T-helper 2 cell (primary cell): Measurements from ENCODE around the gene ZNF552.
"Not testable (repeated sequence)": the region's sequence is repeated elsewhere in the genome, so short reads cannot be mapped to it uniquely, and the experiment has no call there.

Source experiments
- DNase-seq, 5 experiments: peaks; one replicate each; pipeline versions ENCODE4 v3.0.0 to v3.0.0-alpha.2; 2012 to 2022

ZNF552 gene

DNA sequence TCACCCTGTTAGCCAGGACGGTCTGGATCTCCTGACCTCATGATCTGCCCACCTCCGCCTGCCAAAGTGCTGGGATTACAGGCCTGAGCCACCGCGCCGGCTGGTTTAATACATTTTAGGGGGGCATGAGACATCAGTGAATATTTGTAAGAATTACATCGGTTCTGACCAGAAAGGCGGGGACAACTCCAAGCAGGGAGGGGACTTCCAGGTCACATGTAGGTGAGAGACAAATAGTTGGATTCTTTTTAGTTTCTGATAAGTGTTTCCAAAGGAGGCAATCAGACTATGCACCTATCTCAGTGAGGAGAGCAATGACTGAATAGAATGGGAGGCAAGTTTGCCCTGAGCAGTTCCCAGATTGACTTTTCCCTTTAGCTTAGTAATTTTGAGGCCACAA lies 3.7 kb upstream of the ZNF552 start:
- no peak for DNase-seq

DNA sequence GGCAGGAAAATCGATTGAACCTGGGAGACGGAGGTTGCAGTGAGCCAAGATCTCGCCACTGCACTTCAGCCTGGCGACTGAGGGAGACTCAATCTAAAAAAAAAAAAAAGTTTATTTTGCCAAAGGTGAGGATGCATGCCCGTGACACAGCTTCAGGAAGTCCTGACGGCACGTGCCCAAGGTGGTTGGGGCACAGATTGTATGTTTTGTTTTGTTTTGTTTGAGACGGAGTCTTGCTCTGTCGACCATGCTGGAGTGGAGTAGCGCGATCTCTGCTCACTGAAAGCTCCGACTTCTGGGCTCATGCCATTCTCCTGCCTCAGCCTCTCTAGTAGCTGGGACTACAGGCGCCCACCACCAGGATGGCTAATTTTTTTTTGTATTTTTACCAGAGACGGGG lies 3.3 kb upstream of the ZNF552 start:
- no peak for DNase-seq

DNA sequence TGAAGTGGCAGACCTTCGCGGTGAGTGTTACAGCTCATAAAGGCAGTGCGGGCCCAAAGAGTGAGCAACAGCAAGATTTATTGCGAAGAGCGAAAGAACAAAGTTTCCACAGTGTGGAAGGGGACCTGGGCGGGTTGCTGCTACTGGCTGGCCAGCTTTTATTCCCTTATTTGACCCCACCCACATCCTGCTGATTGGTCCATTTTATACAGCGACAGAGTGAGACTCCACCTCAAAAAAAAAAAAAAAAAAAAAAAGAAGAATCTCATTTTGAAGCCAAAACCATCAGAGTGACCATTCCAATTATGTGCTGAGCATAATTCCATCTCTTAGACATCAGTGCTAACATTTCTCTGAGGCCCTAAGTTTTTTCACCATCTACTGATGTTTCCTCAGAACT lies 1.9 kb upstream of the ZNF552 start:
- no peak for DNase-seq

DNA sequence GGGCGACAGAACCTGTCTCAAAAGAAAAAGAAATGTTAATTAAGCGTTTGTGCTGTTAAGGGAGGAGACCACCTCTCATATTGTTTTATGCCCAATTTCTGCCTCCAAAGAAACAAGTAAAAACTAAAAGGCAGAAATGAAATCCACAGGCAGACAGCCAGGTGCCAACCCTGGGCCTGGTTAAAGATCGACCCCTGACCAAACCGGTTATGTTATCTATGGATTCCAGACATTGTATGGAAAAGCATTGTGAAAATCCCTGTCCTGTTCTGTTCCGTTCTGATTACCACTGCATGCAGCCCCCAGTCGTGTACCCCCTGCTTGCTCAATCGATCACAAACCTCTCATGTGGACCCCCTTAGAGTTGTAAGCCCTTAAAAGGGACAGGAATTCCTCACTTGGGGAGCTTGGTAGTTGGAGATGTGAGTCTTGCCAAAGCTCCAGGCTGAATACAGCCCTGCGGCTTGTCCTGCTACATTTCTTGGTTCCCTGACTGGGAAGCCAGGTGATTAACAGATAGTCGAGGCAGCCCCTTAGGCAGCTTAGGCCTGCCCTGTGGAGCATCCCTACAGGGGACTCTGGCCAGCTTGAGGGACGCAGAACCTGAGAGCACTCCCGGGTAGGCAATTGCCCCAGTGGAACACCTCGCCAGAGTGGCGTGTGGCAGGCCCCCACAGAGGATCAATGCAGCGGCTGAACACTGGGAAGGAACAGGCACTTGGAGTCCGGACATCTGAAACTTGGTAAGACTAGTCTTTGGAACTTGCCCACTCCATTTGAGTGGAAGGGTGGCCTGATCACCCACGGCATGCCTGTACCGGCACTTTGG lies 748 bp upstream of the ZNF552 start:
- no peak for DNase-seq

DNA sequence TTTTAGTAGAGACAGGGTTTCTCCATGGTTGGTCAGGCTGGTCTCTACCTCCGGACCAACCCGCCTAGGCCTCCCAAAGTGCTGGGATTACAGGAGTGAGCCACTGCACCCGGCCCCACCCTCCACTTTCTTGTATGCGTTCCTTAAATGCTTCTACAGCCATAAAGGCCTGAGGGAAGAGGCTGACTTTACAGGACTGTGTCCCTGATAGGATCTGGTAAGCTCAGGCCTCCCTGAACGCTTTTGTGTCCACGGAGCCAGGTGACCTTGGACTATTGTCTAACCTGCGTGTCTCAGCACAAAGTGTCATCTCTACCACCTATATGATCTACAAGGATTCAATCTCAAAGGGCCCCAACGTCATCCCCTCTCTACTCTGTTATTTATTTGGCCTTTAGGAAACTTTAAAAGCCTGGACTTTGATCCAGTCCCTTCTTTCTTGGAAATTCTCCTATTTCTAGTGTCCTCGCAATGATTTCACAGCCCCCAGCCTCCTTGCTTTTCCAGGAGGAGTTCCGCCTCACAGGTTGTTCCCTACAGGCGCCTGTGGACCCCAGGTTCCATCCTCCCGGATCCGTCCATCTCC lies 701 bp downstream of the ZNF552 start:
- no peak for DNase-seq

DNA sequence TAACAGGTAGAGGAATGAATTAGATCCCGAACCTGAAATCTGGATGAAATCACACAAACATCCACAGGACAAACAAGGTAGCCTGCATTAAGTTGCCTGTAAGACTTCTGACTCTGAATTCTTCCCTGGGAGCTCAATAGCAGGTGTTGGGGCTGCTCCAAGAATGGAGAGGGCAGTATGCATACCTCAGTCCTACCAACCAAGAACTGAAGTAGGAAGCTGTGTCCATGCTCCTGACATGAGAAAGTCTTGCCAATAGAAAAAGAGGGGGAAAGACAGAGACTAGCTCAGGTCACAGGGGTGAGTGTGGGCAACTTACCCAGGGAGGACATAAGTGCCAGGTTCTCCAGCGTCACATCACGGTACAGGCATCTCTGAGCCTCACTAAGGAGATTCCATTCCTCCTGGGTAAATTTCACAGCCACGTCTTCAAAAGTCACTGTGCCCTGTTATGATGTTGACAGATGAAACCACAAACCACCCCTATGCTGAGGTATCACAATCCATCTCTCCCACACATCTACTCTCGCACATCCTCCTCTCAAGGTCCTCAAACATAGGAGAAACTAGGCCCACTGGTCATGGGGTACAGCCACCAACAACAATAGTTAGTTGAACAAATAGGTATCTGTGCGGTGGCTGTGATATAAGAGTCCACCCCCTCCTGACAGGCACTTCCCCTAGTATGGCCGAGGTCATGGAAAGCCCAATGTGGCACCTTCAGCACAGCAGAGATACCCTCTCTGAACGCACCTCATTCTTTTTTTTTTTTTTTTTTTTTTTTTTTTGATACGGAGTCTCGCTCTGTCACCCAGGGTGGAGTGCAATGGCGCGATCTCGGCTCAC lies 1.5 kb downstream of the ZNF552 start:
- peak in 1 of 5 experiments; percentile 21 for DNase-seq

DNA sequence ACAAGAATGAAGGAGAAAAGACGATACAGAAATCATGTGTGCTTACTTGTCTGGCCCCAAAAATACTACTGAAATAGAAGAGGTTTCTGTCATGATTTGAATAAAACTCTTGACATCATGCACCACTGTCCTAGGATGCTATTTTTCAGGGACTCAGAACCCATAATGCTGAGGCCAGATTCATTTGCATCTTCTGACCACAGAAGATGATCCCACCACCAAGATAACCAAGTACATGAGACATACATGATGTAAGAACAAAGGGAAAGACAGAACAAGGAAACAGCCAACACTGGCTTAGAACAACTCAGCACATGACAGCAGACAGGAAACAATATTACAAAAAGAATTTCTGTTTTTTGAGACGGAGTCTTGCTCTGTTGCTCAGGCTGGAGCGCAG lies 2.5 kb downstream of the ZNF552 start:
- DNase-seq: peak in 1 of 5 experiments; percentile 57

DNA sequence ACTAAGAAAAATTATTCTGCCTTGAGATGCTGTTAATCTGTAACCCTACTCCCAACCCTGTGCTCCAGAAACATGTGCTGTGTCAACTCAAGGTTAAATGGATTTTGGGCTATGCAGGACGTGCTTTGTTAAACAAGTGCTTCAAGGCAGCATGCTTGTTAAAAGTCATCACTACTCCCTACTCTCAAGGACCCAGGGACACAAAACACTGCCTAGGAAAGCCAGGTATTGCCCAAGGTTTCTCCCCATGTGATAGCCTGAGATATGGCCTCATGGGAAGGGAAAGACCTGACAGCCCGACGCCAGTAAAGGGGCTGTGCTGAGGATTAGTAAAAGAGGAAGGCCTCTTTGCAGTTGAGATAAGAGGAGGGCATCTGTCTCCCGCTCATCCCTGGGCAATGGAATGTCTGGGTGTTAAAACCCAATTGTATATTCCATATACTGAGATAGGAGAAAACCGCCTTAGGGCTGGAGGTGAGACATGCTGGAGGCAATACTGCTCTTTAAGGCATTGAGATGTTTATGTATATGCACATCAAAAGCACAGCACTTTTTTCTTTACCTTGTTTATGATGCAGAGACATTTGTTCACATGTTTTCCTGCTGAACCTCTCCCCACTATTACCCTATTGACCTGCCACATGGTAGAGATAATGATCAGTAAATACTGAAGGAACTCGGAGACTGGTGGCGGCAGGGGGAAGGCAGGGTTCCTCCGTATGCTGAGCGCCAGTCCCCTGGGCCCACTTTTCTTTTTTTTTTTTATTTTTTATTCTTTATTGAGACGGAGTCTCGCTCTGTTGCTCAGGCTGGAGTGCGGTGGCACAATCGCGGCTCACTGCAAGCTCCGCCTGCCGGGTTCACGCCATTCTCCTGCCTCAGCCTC lies 4.1 kb downstream of the ZNF552 start:
- not testable (repeated sequence) for DNase-seq

DNA sequence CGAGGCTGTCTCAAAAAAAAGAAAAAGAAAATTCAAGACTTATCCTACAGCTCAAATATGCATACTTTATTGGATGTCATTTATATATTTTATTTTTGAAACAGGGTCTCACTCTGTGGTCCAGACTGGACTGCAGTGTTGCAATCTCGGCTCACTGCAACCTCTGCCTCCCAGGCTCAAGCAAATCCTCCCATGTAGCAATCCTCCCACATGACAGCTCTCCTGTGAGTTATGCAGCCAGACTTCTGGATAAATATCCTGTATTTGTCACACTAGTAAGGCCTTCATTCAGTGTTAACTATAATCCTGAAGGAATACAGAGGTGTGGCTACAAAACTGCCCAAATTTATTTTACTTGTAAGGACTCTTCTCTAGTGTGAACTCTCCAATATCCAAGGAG lies 7.2 kb downstream of the ZNF552 start:
- no peak for DNase-seq

DNA sequence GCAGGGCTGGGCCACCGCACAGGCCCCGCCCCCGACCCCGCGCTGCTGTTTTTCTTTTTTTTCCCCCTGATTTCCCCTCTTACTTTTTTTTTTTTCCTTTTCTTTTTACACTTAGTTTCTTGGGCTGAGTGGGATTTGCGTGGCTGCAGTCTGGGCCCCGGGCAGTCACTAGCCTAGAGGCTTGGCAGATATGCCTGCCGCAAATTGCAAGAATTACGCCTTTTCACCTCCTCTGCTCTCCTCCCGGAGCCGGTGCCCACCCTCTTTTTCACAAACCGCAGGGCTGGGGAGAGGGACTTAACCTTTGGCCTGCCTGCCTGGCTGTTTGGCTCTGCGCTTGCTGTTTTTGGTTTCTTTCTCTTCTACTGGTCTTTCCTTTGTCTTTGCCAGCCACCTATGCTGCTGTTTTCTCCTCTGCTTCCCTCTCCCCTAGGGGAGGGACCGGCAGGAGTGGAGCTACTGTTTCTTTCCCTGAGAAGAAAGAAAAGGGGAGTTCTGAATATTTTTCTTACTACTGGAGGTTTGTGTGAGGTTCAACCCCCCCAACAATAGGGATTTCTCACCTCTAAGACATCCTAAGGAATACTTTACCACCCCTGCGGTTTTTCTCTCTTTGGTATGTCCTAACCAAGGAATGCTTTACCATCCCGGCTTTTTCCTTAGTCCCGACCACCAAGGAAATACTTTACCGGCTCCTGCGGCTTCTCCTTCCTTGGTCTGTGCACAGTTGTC lies 11.0 kb downstream of the ZNF552 start:
- no peak for DNase-seq

DNA sequence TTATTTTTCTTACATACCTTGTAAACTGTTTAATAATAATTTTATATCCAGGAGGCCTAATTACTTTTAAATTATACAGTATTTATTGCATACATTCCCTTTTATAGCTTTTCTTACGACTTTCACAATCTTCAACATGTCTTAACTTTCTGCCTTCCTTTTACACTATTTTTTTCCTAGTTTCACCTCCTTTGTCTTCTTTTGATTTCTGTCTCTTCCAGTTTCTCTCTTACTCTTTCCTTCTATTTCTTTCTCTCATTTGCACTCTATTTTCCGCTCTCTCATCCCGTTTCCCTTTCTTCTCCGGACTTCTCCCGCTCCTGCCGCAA lies 11.5 kb downstream of the ZNF552 start:
- DNase-seq: no peak

DNA sequence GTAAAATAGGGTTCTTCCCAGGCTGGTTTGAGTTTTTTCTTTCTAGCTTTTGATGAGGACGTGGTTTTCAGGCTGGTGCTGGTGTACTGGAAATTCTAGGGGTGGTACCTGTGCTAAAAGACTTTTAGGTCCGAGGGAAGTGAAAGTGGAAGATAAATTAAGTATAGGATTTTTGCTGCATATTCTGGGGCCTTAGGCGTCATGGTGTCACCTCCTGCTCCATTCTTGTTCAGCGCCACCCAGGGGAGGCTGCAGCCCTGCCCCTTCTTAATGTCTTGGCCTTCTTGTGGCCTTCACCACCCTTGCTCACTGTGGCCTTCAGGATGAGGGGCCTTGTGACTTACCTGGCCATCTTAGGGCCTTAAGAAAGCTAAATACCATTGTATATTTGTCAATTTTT lies 12.4 kb downstream of the ZNF552 start:
- DNase-seq: no peak

DNA sequence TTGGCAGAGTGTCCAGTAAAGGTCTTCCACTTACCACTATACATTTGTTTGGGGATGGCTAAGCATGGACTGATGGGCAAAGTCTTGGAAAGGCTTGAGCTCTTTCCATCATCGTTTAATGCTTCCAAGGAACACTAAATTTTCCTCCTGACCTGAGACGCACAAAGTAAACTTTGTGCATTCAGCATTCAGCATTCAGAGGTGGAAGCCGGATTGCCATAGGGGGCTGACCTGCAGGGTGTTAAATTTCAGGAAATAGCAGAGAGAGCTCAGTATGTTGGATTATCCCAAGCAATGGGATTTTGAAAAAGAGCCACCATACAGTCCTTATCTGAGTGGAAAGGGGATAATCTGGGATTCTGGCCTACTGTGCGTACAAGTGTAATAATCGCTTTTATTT lies 14.0 kb downstream of the ZNF552 start:
- DNase-seq: no peak

DNA sequence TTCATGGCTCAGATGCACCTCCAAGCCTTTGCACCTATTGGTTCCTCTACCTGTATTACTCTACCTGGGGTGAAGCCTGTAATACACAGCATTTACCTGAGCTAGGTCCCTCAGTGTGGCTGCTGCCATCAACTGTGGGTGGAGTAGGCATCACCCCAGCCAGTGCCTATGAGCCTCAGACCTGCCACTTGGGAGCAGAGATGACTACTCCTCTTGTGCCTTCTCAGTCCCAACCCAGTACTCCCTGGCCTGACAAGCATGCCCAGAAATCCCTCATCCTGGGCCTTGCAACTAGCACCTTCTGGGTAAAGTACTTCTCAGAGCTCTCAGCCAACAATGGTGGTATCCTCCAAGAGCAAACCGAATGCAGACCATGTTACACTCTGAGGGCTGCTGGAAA lies 18.1 kb downstream of the ZNF552 start:
- not testable (repeated sequence) for DNase-seq

DNA sequence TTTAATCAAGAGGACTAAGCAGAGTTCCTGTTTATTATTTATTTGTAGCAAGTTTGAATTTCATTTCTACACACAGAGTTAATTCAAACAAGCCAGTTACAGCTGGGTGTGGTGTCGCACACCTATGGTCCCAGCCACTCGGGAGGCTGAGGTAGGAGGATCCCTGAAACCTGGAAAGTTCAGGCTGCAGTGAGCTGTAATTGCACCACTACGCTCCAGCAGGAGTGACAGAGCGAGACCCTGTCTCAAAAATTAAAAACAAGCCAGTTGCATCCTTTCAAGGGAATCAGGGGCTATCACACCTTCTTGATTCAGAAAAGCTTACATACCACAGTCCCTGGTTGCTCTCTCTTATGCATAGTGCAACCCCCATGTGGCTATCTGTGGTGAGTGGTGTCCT lies 25.4 kb downstream of the ZNF552 start:
- no peak for DNase-seq

DNA sequence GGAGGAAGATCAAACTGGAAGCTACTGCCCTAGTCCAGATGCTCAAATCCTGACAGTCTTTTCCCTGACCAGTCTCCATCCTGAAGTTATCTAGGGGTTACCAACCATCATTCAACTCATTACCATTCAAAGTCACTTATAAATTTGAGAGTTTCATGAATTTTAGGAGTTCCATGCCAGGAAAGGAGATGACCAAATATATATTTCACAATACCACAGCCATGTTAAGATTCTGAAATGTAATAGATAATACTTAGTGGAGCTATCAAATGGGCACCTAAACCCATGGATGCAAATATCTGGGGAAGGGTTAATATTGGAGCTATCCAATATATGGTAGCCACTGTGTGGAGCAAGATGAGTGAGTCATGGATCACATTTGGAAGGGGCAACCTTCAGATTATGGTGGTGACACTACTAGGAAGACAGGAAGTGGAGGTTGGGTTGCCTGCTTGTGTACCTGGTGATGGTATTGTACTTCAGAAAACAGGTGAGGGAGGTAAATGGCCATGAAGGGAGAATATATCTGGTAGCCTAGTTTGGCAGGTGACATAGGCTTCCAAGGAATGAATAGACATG lies 26.5 kb downstream of the ZNF552 start:
- no peak for DNase-seq

DNA sequence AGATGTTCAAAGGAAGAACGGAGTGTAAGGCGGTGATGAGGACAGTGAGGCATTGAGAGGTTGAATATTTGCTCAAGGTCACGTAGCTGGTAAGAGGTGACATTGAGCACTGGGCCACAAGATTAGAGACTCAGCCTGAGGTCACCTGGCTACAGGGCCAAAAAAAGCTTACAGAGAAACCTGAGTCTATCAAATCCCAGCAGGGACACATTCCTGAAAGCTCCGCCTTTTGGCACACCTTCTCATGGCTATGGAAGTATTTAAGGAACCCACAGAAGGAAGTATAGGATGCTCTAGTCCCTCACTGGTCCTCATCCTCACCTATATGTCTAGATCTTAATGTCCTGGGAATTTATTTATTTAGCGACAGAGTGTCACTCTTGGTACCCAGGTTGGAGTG lies 27.8 kb downstream of the ZNF552 start:
- no peak for DNase-seq

DNA sequence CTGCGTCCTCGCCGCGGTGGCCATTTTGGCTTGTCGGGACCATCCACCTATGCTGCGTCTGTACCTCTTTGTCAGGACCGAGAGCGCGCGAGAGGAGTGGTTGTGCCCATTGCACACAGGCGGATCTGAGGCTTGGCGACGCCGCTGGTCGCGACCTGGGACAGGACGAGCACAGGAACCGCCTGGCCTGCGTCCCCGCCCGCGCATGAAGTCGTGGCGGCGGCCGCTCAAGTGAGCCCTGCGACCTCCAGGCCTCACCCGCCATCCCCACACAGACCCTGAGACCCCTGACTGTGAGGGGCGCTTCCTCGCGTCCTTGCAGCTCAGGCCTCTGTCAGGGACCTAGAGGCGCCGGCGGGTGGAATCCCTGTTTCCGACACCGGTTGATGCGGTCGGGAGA lies 28.4 kb downstream of the ZNF552 start:
- DNase-seq: no peak

DNA sequence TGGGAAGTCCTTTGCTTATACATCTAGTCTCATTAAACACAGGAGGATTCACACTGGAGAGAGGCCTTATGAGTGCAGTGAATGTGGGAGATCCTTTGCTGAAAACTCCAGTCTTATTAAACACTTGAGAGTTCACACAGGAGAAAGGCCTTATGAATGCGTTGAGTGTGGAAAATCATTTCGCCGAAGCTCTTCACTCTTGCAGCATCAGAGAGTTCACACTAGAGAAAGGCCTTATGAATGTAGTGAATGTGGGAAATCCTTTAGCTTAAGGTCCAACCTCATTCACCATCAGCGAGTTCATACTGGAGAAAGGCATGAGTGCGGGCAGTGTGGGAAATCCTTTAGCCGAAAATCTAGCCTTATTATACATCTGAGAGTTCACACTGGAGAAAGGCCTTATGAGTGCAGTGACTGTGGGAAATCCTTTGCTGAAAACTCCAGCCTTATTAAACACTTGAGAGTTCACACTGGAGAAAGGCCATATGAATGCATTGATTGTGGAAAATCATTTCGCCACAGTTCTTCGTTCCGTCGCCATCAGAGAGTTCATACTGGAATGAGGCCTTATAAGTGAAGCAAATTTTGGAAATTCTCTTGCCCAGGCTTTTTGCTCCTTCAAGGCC lies 35.4 kb downstream of the ZNF552 start:
- peak in 1 of 5 experiments; percentile 31 for DNase-seq

DNA sequence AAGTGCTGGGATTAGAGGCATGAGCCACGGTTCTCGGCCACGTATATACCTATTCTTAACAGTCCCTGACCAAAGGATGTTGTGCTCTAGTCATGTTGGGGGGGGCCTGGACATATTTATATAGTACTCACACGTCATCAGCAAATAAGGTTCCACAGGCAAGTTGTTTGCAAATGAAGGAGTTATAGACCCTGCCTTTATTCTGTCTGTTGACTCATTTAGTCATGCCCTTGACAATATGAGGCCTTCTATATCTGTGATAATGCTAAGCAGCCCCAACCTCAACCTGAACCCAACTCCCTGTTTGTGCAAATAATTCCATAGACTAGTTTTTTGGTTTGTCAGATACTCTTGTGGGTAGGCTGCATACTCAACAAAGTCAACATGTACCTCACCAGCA lies 36.4 kb downstream of the ZNF552 start:
- no peak for DNase-seq

DNA sequence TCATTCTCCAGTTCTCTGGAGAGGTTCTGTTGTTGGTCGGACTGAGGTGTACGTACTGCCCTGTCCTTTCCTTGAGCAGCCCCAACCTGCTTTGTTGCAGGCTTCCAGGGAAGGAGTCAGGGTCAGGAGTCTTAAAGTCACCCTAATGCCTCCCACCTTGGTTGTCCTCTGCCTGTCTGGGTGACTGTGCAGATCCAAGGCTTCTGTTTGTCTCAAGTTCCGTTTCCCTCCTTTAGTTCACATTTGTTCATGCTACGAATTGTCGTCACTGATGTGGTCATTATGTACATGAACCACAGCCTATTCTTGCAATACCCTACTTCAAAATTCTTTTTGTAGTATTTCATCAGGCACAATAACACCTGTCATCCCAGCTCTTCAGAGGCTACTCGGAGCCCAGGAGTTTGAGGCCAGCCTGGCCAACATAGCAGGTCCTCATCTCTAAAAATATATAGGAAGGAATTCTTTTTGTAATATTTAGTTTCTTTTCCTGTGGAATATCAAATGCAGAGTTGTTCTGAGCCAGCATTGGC lies 37.9 kb downstream of the ZNF552 start:
- DNase-seq: no peak
